Small intestine (tissue), 7 donors: ENCODE data around the gene ZKSCAN1. TPM values are rescaled to one million over a fixed set of nuclear protein-coding genes. Genes with fewer than 3 reads are reported as not detected.

Source experiments
- DNase-seq, 2 donors: peaks; one replicate each; pipeline versions ENCODE4 v3.0.0 to v3.0.0-alpha.2; 2013
- FAIRE-seq: peaks from 2 replicates; lab custom pipeline; 2012; peaks lifted over from hg19 to GRCh38; lab: Jason Lieb, UNC
- H3K27ac ChIP-seq, 3 donors: one replicate each; pipeline ENCODE4 v1.5.1; 2013; ENCODE audit warnings: low read length in 2 of 3, mild to moderate bottlenecking in 2 of 3, control low read depth in 1 of 3, inconsistent platforms in 1 of 3, low read depth in 1 of 3, moderate library complexity in 1 of 3
- H3K27me3 ChIP-seq, 3 donors: one replicate each; pipeline ENCODE4 v1.6.1; 2013; ENCODE audit warnings: low read length in 3 of 3, inconsistent platforms in 1 of 3; ENCODE audit not compliant: control insufficient read depth in 3 of 3, insufficient read depth in 3 of 3
- H3K36me3 ChIP-seq, 3 donors: one replicate each; pipeline ENCODE4 v1.6.1; 2013; ENCODE audit warnings: low read length in 3 of 3, inconsistent platforms in 1 of 3, low read depth in 1 of 3, mild to moderate bottlenecking in 1 of 3, moderate library complexity in 1 of 3; ENCODE audit not compliant: control insufficient read depth in 3 of 3, insufficient read depth in 2 of 3
- H3K4me1 ChIP-seq, 3 donors: one replicate each; pipeline ENCODE4 v1.6.1; 2013; ENCODE audit warnings: low read length in 2 of 3, inconsistent platforms in 1 of 3, low read depth in 1 of 3, mild to moderate bottlenecking in 1 of 3, moderate library complexity in 1 of 3; ENCODE audit not compliant: control insufficient read depth in 3 of 3, insufficient read depth in 2 of 3
- H3K4me3 ChIP-seq, 3 donors: one replicate each; pipeline ENCODE4 v1.5.1; 2013; ENCODE audit warnings: low read length in 3 of 3, control low read depth in 1 of 3, inconsistent platforms in 1 of 3, low read depth in 1 of 3, mild to moderate bottlenecking in 1 of 3, moderate library complexity in 1 of 3
- H3K9me3 ChIP-seq, 2 donors: one replicate each; pipeline ENCODE4 v1.6.1; 2013; ENCODE audit warnings: low read depth in 1 of 2, low read length in 1 of 2; ENCODE audit not compliant: control insufficient read depth in 2 of 2, insufficient read depth in 1 of 2
- WGBS, 3 donors: extraction: QIAGEN DNeasy Blood & Tissue Kit; methylation state at CpG; one replicate each; pipeline ENCODE4 v1.1.7; 2013; 5-methylcytosine and 5-hydroxymethylcytosine counted together
- polyA plus RNA-seq, 4 donors: library from polyadenylated mRNA; stranded (reverse) in 3 of 4; unstranded in 1 of 4; fragments of 200-250 nt in 3 of 4; fragments of 120-200 nt in 1 of 4; gene quantifications; one replicate each; pipeline versions ENCODE4 v1.2.1 to v1.2.3, GENCODE V29; 2013
- donor health status: healthy with polysubstance abuse.
- donor health status: control.
- donor health status: control.
- donor health status: Bipolar disorder and iron deficiency.
- donor health status: healthy.

The ZKSCAN1 gene
- polyA plus RNA-seq, 4 donors = 10.8 to 47.8 (median 19.1) TPM

- FAIRE-seq = no peak
- 1 to 2% (median 1%) methylated on average over 33 to 34 of the region's 34 CpGs for WGBS, 3 donors
- no peaks in the 10 kb centered on the region for H3K27me3 ChIP-seq
- peak overlapping the region; percentile 74 to 95 (median 89) for H3K4me3 ChIP-seq
- no peaks in the 10 kb centered on the region for H3K9me3 ChIP-seq
- peak; percentile 43 to 71 for DNase-seq
- H3K36me3 ChIP-seq = peaks cover 0 to 39% (median 3%) of the 10 kb centered on the region in 3 donors
- H3K27ac ChIP-seq = peak overlapping the region; percentile 90 to 92 (median 91)
- H3K4me1 ChIP-seq = peaks cover 0 to 46% (median 2%) of the 10 kb centered on the region in 3 donors
Observed at GRCh38 chr7:100080907-100081534, 65.6 kb downstream of the ZKSCAN1 start.

GRCh38 chr7:100081535-100082102, 66.2 kb downstream of the ZKSCAN1 start, which contains the start of gene ZNF3:
TSS of gene ZNF3 (minus strand) at chr7:100081723. CDS start at chr7:100077357, 4,366 bp downstream.
- H3K27me3 ChIP-seq = no peaks in the 10 kb centered on the region
- FAIRE-seq (no peak), DNase-seq (peak; percentile 99)
- peak within 1 kb of the TSS; percentile 90 to 92 (median 91) for H3K27ac ChIP-seq
- peak within 1 kb of the TSS; percentile 74 to 95 (median 89) for H3K4me3 ChIP-seq
- H3K36me3 ChIP-seq = peaks cover 0 to 33% (median 1%) of the 10 kb centered on the region in 3 donors
- H3K4me1 ChIP-seq = peaks cover 0 to 43% (median 2%) of the 10 kb centered on the region in 3 donors
- WGBS, 3 donors = 0 to 2% (median 1%) methylated on average over 53 to 55 of the region's 55 CpGs
- H3K9me3 ChIP-seq = no peaks in the 10 kb centered on the region

GRCh38 chr7:100082978-100083377, 67.6 kb downstream of the ZKSCAN1 start:
- Histone ChIP-seq H3K27me3 (no peaks in the 10 kb centered on the region), H3K4me3 (no peak overlapping the region), H3K9me3 (no peaks in the 10 kb centered on the region), H3K27ac (peak overlapping the region in 1 of 3 donors; percentile 83), H3K36me3 (peaks cover 0 to 20% (median 0%) of the 10 kb centered on the region in 3 donors), H3K4me1 (peaks cover 0 to 33% (median 2%) of the 10 kb centered on the region in 3 donors)
- DNase-seq (no peak), FAIRE-seq (no peak)
- 52 to 63% (median 60%) methylated on average over 4 of the region's 4 CpGs for WGBS, 3 donors

GRCh38 chr7:100085515-100085914, 70.1 kb downstream of the ZKSCAN1 start:
- Histone ChIP-seq H3K27ac (no peak overlapping the region), H3K36me3 (peaks cover 0 to 6% (median 0%) of the 10 kb centered on the region in 3 donors), H3K4me3 (no peak overlapping the region), H3K9me3 (no peaks in the 10 kb centered on the region), H3K27me3 (no peaks in the 10 kb centered on the region), H3K4me1 (peaks cover 0 to 23% (median 0%) of the 10 kb centered on the region in 3 donors)
- DNase-seq = no peak
- FAIRE-seq = no peak
- 50 to 65% (median 64%) methylated on average over 3 of the region's 3 CpGs for WGBS, 3 donors

GRCh38 chr7:100087055-100087750, 71.8 kb downstream of the ZKSCAN1 start:
- 78 to 89% (median 87%) methylated on average over 10 of the region's 10 CpGs for WGBS, 3 donors
- no peak for FAIRE-seq
- H3K27ac ChIP-seq = peak overlapping the region in 2 of 3 donors; percentile 49 to 89

GRCh38 chr7:100088095-100088620, 72.8 kb downstream of the ZKSCAN1 start:
- no peak for FAIRE-seq
- WGBS, 3 donors = 71 to 78% (median 74%) methylated on average over 11 of the region's 11 CpGs
- H3K27me3 ChIP-seq = no peaks in the 10 kb centered on the region
- H3K36me3 ChIP-seq = peaks cover 4 to 27% (median 12%) of the 10 kb centered on the region in 3 donors
- H3K4me3 ChIP-seq = peak overlapping the region; percentile 47 to 99 (median 91)
- peaks cover 0 to 15% (median 0%) of the 10 kb centered on the region in 3 donors for H3K4me1 ChIP-seq
- DNase-seq = no peak
- H3K9me3 ChIP-seq = no peaks in the 10 kb centered on the region
- peak overlapping the region; percentile 67 to 89 (median 74) for H3K27ac ChIP-seq

More at GRCh38 chr7:100087055-100087750, 71.8 kb downstream of the ZKSCAN1 start:
- H3K4me1 ChIP-seq = peaks cover 0 to 18% (median 0%) of the 10 kb centered on the region in 3 donors
- no peaks in the 10 kb centered on the region for H3K27me3 ChIP-seq
- DNase-seq = no peak
- no peaks in the 10 kb centered on the region for H3K9me3 ChIP-seq
- H3K4me3 ChIP-seq = no peak overlapping the region
- peaks cover 4 to 17% (median 4%) of the 10 kb centered on the region in 3 donors for H3K36me3 ChIP-seq

- Histone ChIP-seq H3K4me3 (peak within 1 kb of the TSS; percentile 47 to 99 (median 91)), H3K27ac (peak within 1 kb of the TSS; percentile 67 to 89 (median 74)), H3K9me3 (no peaks in the 10 kb centered on the region), H3K4me1 (peaks cover 0 to 15% (median 0%) of the 10 kb centered on the region in 3 donors), H3K36me3 (peaks cover 4 to 33% (median 17%) of the 10 kb centered on the region in 3 donors), H3K27me3 (no peaks in the 10 kb centered on the region)
- no peak for FAIRE-seq
- WGBS, 3 donors = 0% methylated on average over 49 to 68 of the region's 68 CpGs
- peak; percentile 78 to 94 for DNase-seq
Observed at GRCh38 chr7:100088621-100089457, 73.4 kb downstream of the ZKSCAN1 start, which contains the start of gene COPS6. TSS of gene COPS6 (plus strand) at chr7:100088969. CDS start at chr7:100088991, 22 bp downstream.
